ENCODE measurements around the gene SYDE1.

The SYDE1 gene

GRCh38 chr19:15142313-15142712 lies 35.1 kb downstream of the SYDE1 start:
- no peak overlapping the region for H3K9ac ChIP-seq (ENCODE audit: insufficient read length, low read depth)
- peaks cover 38% of the 10 kb centered on the region for H3K9me3 ChIP-seq (ENCODE audit: insufficient read depth, low read length)
- no peaks in the 10 kb centered on the region for H3K4me1 ChIP-seq (ENCODE audit: insufficient read depth, insufficient read length)
- no peak for DNase-seq (ENCODE audit: low read depth, low spot score)
- no peak overlapping the region for H3K4me3 ChIP-seq (ENCODE audit: insufficient read length, low read depth)
- TF ChIP-seq SUZ12 (IDR thresholded peaks at IDR 0.05; ENCODE audit: extremely low read depth, insufficient read depth, insufficient read length) (no peak), YY1 (IDR thresholded peaks at IDR 0.05; ENCODE audit: insufficient read depth, insufficient read length) (no peak), ZNF274 (IDR thresholded peaks at IDR 0.05; ENCODE audit: low read depth, low read length) (no peak)
- no peaks in the 10 kb centered on the region for H3K36me3 ChIP-seq (ENCODE audit: insufficient read depth, insufficient read length, low read length)
- no peaks in the 10 kb centered on the region for H3K27me3 ChIP-seq (ENCODE audit: insufficient read depth, insufficient read length)

- no peak for TF ChIP-seq SUZ12 (IDR thresholded peaks at IDR 0.05; ENCODE audit: extremely low read depth, insufficient read depth, insufficient read length)
- no peak for TF ChIP-seq ZNF274 (IDR thresholded peaks at IDR 0.05; ENCODE audit: low read depth, low read length)
- no peak for TF ChIP-seq YY1 (IDR thresholded peaks at IDR 0.05; ENCODE audit: insufficient read depth, insufficient read length)
- DNase-seq (ENCODE audit: low read depth, low spot score), result no peak
- Histone ChIP-seq H3K36me3 (ENCODE audit: insufficient read depth, insufficient read length, low read length) (no peaks in the 10 kb centered on the region), H3K27me3 (ENCODE audit: insufficient read depth, insufficient read length) (no peaks in the 10 kb centered on the region), H3K4me3 (ENCODE audit: insufficient read length, low read depth) (no peak overlapping the region), H3K9ac (ENCODE audit: insufficient read length, low read depth) (no peak overlapping the region), H3K9me3 (ENCODE audit: insufficient read depth, low read length) (peaks cover 34% of the 10 kb centered on the region), H3K4me1 (ENCODE audit: insufficient read depth, insufficient read length) (no peaks in the 10 kb centered on the region)
These were observed 36.9 kb downstream of the SYDE1 start for GRCh38 chr19:15144046-15144646.

DNA sequence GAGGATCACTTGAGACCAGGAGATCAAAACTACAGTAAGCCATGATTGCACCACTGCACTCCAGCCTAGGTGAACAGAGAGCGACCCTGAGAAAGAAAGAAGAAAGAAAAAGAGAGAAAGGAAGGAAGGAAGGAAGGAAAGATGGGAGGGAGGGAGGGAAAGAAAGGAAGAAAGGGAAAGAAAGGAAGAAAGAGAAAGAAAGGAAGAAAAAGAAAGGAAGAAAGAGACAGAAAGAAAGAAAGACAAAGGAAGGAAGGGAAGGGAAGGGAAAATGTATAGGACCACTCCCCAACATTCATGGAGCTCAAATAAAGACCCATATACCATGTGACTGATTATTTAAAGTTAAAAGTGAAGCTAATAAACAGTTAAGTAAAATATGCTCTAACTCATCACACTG lies 39.9 kb downstream of the SYDE1 start:
- Histone ChIP-seq H3K9me3 (ENCODE audit: insufficient read depth, low read length) (peaks cover 27% of the 10 kb centered on the region), H3K27me3 (ENCODE audit: insufficient read depth, insufficient read length) (no peaks in the 10 kb centered on the region), H3K4me3 (ENCODE audit: insufficient read length, low read depth) (no peak overlapping the region), H3K36me3 (ENCODE audit: insufficient read depth, insufficient read length, low read length) (no peaks in the 10 kb centered on the region), H3K4me1 (ENCODE audit: insufficient read depth, insufficient read length) (no peaks in the 10 kb centered on the region), H3K9ac (ENCODE audit: insufficient read length, low read depth) (no peak overlapping the region)
- no peak for DNase-seq (ENCODE audit: low read depth, low spot score)
- no peak for TF ChIP-seq YY1 (IDR thresholded peaks at IDR 0.05; ENCODE audit: insufficient read depth, insufficient read length)
- TF ChIP-seq ZNF274 (IDR thresholded peaks at IDR 0.05; ENCODE audit: low read depth, low read length), result no peak
- no peak for TF ChIP-seq SUZ12 (IDR thresholded peaks at IDR 0.05; ENCODE audit: extremely low read depth, insufficient read depth, insufficient read length)

GRCh38 chr19:15149737-15150136 lies 42.5 kb downstream of the SYDE1 start:
- TF ChIP-seq ZNF274 (IDR thresholded peaks at IDR 0.05; ENCODE audit: low read depth, low read length) (no peak), SUZ12 (IDR thresholded peaks at IDR 0.05; ENCODE audit: extremely low read depth, insufficient read depth, insufficient read length) (no peak), YY1 (IDR thresholded peaks at IDR 0.05; ENCODE audit: insufficient read depth, insufficient read length) (no peak)
- H3K9ac ChIP-seq (ENCODE audit: insufficient read length, low read depth), result no peak overlapping the region
- no peaks in the 10 kb centered on the region for H3K4me1 ChIP-seq (ENCODE audit: insufficient read depth, insufficient read length)
- peaks cover 19% of the 10 kb centered on the region for H3K9me3 ChIP-seq (ENCODE audit: insufficient read depth, low read length)
- H3K4me3 ChIP-seq (ENCODE audit: insufficient read length, low read depth), result no peak overlapping the region
- no peak for DNase-seq (ENCODE audit: low read depth, low spot score)
- no peaks in the 10 kb centered on the region for H3K27me3 ChIP-seq (ENCODE audit: insufficient read depth, insufficient read length)
- H3K36me3 ChIP-seq (ENCODE audit: insufficient read depth, insufficient read length, low read length), result no peaks in the 10 kb centered on the region

GRCh38 chr19:15154002-15154612 lies 46.9 kb downstream of the SYDE1 start:
- H3K9me3 ChIP-seq (ENCODE audit: insufficient read depth, low read length), result peaks cover 25% of the 10 kb centered on the region
- no peak overlapping the region for H3K4me3 ChIP-seq (ENCODE audit: insufficient read length, low read depth)
- H3K27me3 ChIP-seq (ENCODE audit: insufficient read depth, insufficient read length), result no peaks in the 10 kb centered on the region
- H3K9ac ChIP-seq (ENCODE audit: insufficient read length, low read depth), result no peak overlapping the region
- no peaks in the 10 kb centered on the region for H3K4me1 ChIP-seq (ENCODE audit: insufficient read depth, insufficient read length)
- peaks cover 1% of the 10 kb centered on the region for H3K36me3 ChIP-seq (ENCODE audit: insufficient read depth, insufficient read length, low read length)
- TF ChIP-seq SUZ12 (IDR thresholded peaks at IDR 0.05; ENCODE audit: extremely low read depth, insufficient read depth, insufficient read length), result no peak
- no peak for TF ChIP-seq ZNF274 (IDR thresholded peaks at IDR 0.05; ENCODE audit: low read depth, low read length)
- no peak for TF ChIP-seq YY1 (IDR thresholded peaks at IDR 0.05; ENCODE audit: insufficient read depth, insufficient read length)
- DNase-seq (ENCODE audit: low read depth, low spot score), result no peak

DNA sequence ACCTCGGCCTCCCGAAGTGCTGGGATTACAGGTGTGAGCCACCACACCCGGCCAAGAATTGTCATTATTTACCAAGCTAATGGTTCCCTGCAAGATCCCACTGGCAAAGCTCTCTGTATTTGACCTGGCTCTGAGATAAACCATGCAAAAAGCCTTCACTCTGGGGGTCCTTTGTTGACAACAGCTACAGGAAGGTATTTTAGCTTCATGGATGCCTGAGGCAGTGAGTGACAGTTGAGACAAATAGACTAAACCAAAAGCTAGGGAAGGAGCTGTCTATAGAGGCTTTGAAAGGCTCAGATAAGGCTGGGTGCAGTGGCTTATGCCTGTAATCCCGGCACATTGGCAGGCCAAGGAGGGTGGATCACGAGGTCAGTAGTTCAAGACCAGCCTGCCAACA lies 48.1 kb downstream of the SYDE1 start:
- Histone ChIP-seq H3K4me1 (ENCODE audit: insufficient read depth, insufficient read length) (no peaks in the 10 kb centered on the region), H3K27me3 (ENCODE audit: insufficient read depth, insufficient read length) (no peaks in the 10 kb centered on the region), H3K4me3 (ENCODE audit: insufficient read length, low read depth) (no peak overlapping the region), H3K9me3 (ENCODE audit: insufficient read depth, low read length) (peaks cover 37% of the 10 kb centered on the region), H3K36me3 (ENCODE audit: insufficient read depth, insufficient read length, low read length) (peaks cover 13% of the 10 kb centered on the region), H3K9ac (ENCODE audit: insufficient read length, low read depth) (no peak overlapping the region)
- DNase-seq (ENCODE audit: low read depth, low spot score), result no peak
- TF ChIP-seq YY1 (IDR thresholded peaks at IDR 0.05; ENCODE audit: insufficient read depth, insufficient read length) (no peak), ZNF274 (IDR thresholded peaks at IDR 0.05; ENCODE audit: low read depth, low read length) (no peak)

DNA sequence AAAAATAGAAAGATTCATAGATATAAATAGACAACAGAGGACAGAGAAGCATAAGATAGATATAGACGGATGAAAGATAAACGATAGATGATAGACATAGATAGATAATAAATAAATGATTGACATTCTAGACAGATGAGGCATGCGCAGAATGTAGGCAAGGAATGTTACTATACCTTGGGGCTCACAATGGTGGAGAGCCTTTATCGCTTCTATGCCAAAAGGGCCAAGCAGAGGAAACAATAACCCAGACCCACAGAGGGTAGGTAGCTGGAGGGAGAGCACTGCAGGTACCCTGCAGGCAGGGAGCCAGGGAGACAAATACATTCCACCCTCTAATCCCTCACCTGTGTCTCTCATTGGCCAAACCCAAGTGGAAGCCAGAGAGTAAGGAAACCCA lies 49.2 kb downstream of the SYDE1 start:
- DNase-seq (ENCODE audit: low read depth, low spot score), result no peak
- peaks cover 48% of the 10 kb centered on the region for H3K9me3 ChIP-seq (ENCODE audit: insufficient read depth, low read length)
- H3K4me3 ChIP-seq (ENCODE audit: insufficient read length, low read depth), result no peak overlapping the region
- H3K9ac ChIP-seq (ENCODE audit: insufficient read length, low read depth), result no peak overlapping the region
- peaks cover 24% of the 10 kb centered on the region for H3K36me3 ChIP-seq (ENCODE audit: insufficient read depth, insufficient read length, low read length)
- no peaks in the 10 kb centered on the region for H3K27me3 ChIP-seq (ENCODE audit: insufficient read depth, insufficient read length)
- TF ChIP-seq SUZ12 (IDR thresholded peaks at IDR 0.05; ENCODE audit: extremely low read depth, insufficient read depth, insufficient read length) (no peak), ZNF274 (IDR thresholded peaks at IDR 0.05; ENCODE audit: low read depth, low read length) (no peak), YY1 (IDR thresholded peaks at IDR 0.05; ENCODE audit: insufficient read depth, insufficient read length) (no peak)
- H3K4me1 ChIP-seq (ENCODE audit: insufficient read depth, insufficient read length), result no peaks in the 10 kb centered on the region

Data from NT2/D1 (cell line).